GM21786 (cell line): Measurements from ENCODE around the gene CLN5.
"Not testable (repeated sequence)": the region's sequence is repeated elsewhere in the genome, so short reads cannot be mapped to it uniquely, and the experiment has no call there.

ENCODE experiments used
- ATAC-seq: cut with Tn5 transposase; IDR thresholded peaks from one replicate; pipeline ENCODE4 v1.9.1; 2021; ENCODE audit not compliant: unreplicated experiment

CLN5 gene

GRCh38 chr13:76975863-76976262 lies 16.0 kb upstream of the CLN5 start:
- no peak for ATAC-seq

- ATAC-seq: no peak
These were observed 15.4 kb upstream of the CLN5 start for GRCh38 chr13:76976490-76976889.

- ATAC-seq: no peak
These were observed 15.0 kb upstream of the CLN5 start for GRCh38 chr13:76976929-76977328.

GRCh38 chr13:76980075-76980718 lies 11.7 kb upstream of the CLN5 start:
- peak; percentile 99 for ATAC-seq

- ATAC-seq: no peak
These were observed 9.8 kb upstream of the CLN5 start for GRCh38 chr13:76982061-76982460.

GRCh38 chr13:76983676-76984075 lies 8.2 kb upstream of the CLN5 start:
- ATAC-seq: no peak

GRCh38 chr13:76991432-76991795 lies 467 bp upstream of the CLN5 start:
- peak; percentile 49 for ATAC-seq

- ATAC-seq: peak; percentile 13
These were observed 694 bp downstream of the CLN5 start for GRCh38 chr13:76992548-76993001.

- ATAC-seq: no peak
These were observed 1.1 kb downstream of the CLN5 start for GRCh38 chr13:76993021-76993420.

GRCh38 chr13:76993473-76993872 lies 1.6 kb downstream of the CLN5 start:
- ATAC-seq: no peak

- ATAC-seq: no peak
These were observed 2.4 kb downstream of the CLN5 start for GRCh38 chr13:76994281-76994680.

- ATAC-seq: no peak
These were observed 8.6 kb downstream of the CLN5 start for GRCh38 chr13:77000475-77000874.

- ATAC-seq: no peak
These were observed 9.7 kb downstream of the CLN5 start for GRCh38 chr13:77001540-77001939.

- no peak for ATAC-seq
These were observed 10.2 kb downstream of the CLN5 start for GRCh38 chr13:77001963-77002587.

- ATAC-seq: peak; percentile 52
These were observed 10.8 kb downstream of the CLN5 start for GRCh38 chr13:77002590-77003190.

- not testable (repeated sequence) for ATAC-seq
These were observed 16.5 kb downstream of the CLN5 start for GRCh38 chr13:77008337-77008736.

GRCh38 chr13:77009011-77009410 lies 17.1 kb downstream of the CLN5 start:
- no peak for ATAC-seq

GRCh38 chr13:77009719-77010118 lies 17.8 kb downstream of the CLN5 start:
- ATAC-seq: not testable (repeated sequence)

- ATAC-seq: no peak
These were observed 22.1 kb downstream of the CLN5 start for GRCh38 chr13:77013853-77014542.

GRCh38 chr13:77014906-77015685 lies 23.2 kb downstream of the CLN5 start:
- ATAC-seq: no peak

GRCh38 chr13:77016251-77016812 lies 24.5 kb downstream of the CLN5 start:
- ATAC-seq: no peak
